Skeletal muscle satellite cell (primary cell): ENCODE data around the gene THUMPD1.
"Not testable (repeated sequence)": the region's sequence is repeated elsewhere in the genome, so short reads cannot be mapped to it uniquely, and the experiment has no call there.

Source experiments
- H3K27me3 ChIP-seq: 2 replicates; pipeline ENCODE4 v1.7.0; 2013; ENCODE audit warnings: low read length; ENCODE audit not compliant: control insufficient read depth, insufficient read depth
- H3K36me3 ChIP-seq: 2 replicates; pipeline ENCODE4 v1.7.0; 2013; ENCODE audit warnings: mild to moderate bottlenecking, control low read depth, low read length; ENCODE audit not compliant: insufficient read depth
- H3K4me1 ChIP-seq: 2 replicates; pipeline ENCODE4 v1.7.0; 2013; ENCODE audit warnings: low read length; ENCODE audit not compliant: control insufficient read depth, insufficient read depth
- H3K4me2 ChIP-seq: 2 replicates; pipeline ENCODE4 v1.7.0; 2013; ENCODE audit warnings: mild to moderate bottlenecking, low read length
- H3K4me3 ChIP-seq: 2 replicates; pipeline ENCODE4 v1.7.0; 2013; ENCODE audit warnings: low read length
- H3K9ac ChIP-seq: 2 replicates; pipeline ENCODE4 v1.7.0; 2013; ENCODE audit warnings: mild to moderate bottlenecking, low read depth, low read length, moderate library complexity
- H3K9me3 ChIP-seq: replicated peaks from 2 replicates; pipeline ENCODE4 v1.7.0; 2013; ENCODE audit warnings: mild to moderate bottlenecking, control low read depth, low read length

Gene THUMPD1

GRCh38 chr16:20726661-20727060, 15.0 kb downstream of the THUMPD1 start:
- Histone ChIP-seq H3K36me3 (no peaks in the 10 kb centered on the region), H3K4me2 (no peak overlapping the region), H3K9me3 (no peaks in the 10 kb centered on the region), H3K27me3 (no peaks in the 10 kb centered on the region), H3K4me3 (no peak overlapping the region), H3K9ac (no peak overlapping the region), H3K4me1 (no peaks in the 10 kb centered on the region)

- no peaks in the 10 kb centered on the region for H3K27me3 ChIP-seq
- no peak overlapping the region for H3K9ac ChIP-seq
- H3K4me3 ChIP-seq = no peak overlapping the region
- H3K36me3 ChIP-seq = no peaks in the 10 kb centered on the region
- no peaks in the 10 kb centered on the region for H3K9me3 ChIP-seq
- no peaks in the 10 kb centered on the region for H3K4me1 ChIP-seq
- H3K4me2 ChIP-seq = no peak overlapping the region
Observed at GRCh38 chr16:20720251-20720650, 21.4 kb downstream of the THUMPD1 start.

DNA sequence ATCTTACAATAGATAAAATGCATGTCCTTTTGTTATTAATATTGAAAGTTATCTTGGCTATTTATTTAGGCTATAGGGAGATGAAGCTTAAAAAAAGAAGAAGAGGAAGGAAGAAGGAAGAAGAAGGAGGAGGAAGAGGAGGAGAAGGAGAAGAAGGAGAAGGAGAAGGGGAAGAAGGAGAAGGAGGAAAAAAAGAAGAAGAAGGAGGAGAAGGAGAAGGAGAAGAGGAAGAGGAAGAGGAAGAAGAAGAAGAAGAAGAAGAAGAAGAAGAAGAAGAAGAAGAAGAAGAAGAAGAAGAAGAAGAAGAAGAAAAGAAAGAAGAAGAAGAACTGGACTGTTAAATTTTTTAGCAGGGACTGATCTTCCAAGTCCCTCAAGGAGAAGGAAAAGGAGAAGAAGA, 23.9 kb downstream of the THUMPD1 start:
- not testable (repeated sequence) for H3K27me3 ChIP-seq, H3K4me1 ChIP-seq, H3K9me3 ChIP-seq, H3K4me2 ChIP-seq, H3K36me3 ChIP-seq, H3K9ac ChIP-seq, H3K4me3 ChIP-seq

- H3K27me3 ChIP-seq = no peaks in the 10 kb centered on the region
- H3K9me3 ChIP-seq = no peaks in the 10 kb centered on the region
Observed at GRCh38 chr16:20711277-20711911, 30.2 kb downstream of the THUMPD1 start.

GRCh38 chr16:20708129-20708528, 33.5 kb downstream of the THUMPD1 start:
- H3K27me3 ChIP-seq, H3K36me3 ChIP-seq, H3K4me1 ChIP-seq, H3K9ac ChIP-seq, H3K9me3 ChIP-seq, H3K4me2 ChIP-seq, H3K4me3 ChIP-seq: not testable (repeated sequence)

More at GRCh38 chr16:20711277-20711911, 30.2 kb downstream of the THUMPD1 start:
- Histone ChIP-seq H3K4me1 (no peaks in the 10 kb centered on the region), H3K36me3 (no peaks in the 10 kb centered on the region), H3K4me2 (no peak overlapping the region), H3K4me3 (no peak overlapping the region), H3K9ac (no peak overlapping the region)

DNA sequence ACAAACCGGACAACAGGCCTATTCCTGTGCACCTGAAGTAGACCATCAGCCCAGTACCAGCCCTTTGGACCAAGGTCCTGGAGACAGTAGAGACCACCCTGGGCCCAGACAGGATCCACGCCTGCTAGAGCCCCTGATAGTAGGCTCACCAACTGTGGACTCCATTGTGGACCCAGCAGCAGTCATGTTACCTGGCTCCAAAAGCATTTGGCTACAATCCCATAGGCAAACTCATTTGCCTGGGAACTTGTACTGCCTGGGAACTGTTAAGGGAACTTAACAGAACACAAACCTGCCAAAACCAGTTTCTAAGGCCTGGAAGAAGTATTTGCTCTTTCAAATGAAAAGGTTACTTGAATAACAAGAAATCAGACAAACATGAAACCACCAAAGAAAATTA, 34.2 kb downstream of the THUMPD1 start:
- Histone ChIP-seq H3K9me3 (no peaks in the 10 kb centered on the region), H3K9ac (no peak overlapping the region), H3K27me3 (no peaks in the 10 kb centered on the region), H3K4me1 (no peaks in the 10 kb centered on the region), H3K4me2 (no peak overlapping the region), H3K36me3 (no peaks in the 10 kb centered on the region), H3K4me3 (no peak overlapping the region)

DNA sequence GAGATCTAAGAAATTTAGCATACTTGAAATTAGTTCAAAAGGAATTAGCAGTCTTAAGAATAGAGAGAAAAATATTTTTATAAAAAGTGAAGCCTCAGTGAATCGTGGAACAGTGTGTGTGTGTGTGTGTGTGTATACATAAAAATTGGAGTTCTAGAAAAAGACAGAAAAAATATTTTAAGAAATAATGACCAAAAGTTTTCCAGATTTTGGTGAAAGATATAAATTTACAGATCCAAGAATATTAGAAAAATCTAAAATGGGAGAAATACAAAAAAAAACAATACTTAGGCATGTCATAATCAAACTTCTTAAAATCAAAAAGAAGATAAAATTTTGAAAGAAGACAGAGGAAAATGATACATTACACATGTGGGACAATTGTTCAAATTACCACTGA, 35.6 kb downstream of the THUMPD1 start:
- H3K36me3 ChIP-seq, H3K4me3 ChIP-seq, H3K4me1 ChIP-seq, H3K4me2 ChIP-seq, H3K9ac ChIP-seq, H3K9me3 ChIP-seq, H3K27me3 ChIP-seq: not testable (repeated sequence)

DNA sequence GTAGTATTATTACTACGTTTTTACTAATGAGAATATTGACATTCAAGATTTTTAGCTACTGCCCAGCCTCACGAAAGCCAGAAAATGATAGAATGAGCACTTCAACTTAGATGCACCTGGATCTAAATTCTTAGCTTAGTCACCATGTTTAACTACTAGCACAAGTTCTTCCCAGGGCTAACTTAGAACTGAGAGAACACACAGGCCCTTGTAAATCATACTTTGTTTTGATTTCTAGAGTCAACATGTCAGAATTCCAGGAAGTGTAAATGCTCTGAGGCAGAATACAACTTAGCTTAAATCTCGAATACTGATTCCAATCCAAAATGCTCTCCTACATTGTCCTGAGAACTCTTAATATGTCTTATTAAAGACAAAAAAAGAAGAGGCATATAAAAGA, 37.3 kb downstream of the THUMPD1 start:
- H3K9me3 ChIP-seq = no peaks in the 10 kb centered on the region
- H3K4me1 ChIP-seq = no peaks in the 10 kb centered on the region
- H3K27me3 ChIP-seq = no peaks in the 10 kb centered on the region
- H3K9ac ChIP-seq = no peak overlapping the region
- H3K4me3 ChIP-seq = no peak overlapping the region
- H3K36me3 ChIP-seq = no peaks in the 10 kb centered on the region
- H3K4me2 ChIP-seq = no peak overlapping the region

GRCh38 chr16:20701692-20702091, 39.9 kb downstream of the THUMPD1 start:
- H3K4me1 ChIP-seq, H3K4me3 ChIP-seq, H3K9me3 ChIP-seq, H3K9ac ChIP-seq, H3K4me2 ChIP-seq, H3K27me3 ChIP-seq, H3K36me3 ChIP-seq: not testable (repeated sequence)

DNA sequence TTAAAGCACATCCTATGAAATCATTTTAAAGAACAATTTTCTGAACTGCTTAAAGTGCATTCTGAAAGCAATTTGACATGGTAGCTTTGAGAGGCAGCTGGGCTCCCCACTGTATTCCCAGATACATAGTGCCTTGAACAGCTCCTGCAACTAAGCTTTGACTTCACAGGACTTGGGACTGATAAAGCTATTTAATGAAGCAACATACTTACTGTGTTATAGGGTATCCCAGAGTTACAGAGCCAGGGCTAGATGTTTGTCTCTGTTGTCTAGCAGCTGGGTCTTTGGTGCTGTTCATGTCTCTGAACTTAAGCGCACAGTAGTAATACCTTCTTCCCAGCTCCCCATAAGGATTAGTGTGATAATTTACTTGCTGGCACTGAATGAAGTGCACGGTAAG, 45.0 kb downstream of the THUMPD1 start:
- Histone ChIP-seq H3K4me2 (no peak overlapping the region), H3K4me3 (no peak overlapping the region), H3K9me3 (no peaks in the 10 kb centered on the region), H3K36me3 (no peaks in the 10 kb centered on the region), H3K4me1 (no peaks in the 10 kb centered on the region), H3K9ac (no peak overlapping the region), H3K27me3 (no peaks in the 10 kb centered on the region)

GRCh38 chr16:20695024-20695423, 46.6 kb downstream of the THUMPD1 start:
- Histone ChIP-seq H3K4me2 (no peak overlapping the region), H3K27me3 (no peaks in the 10 kb centered on the region), H3K4me3 (no peak overlapping the region), H3K4me1 (no peaks in the 10 kb centered on the region), H3K36me3 (no peaks in the 10 kb centered on the region), H3K9me3 (no peaks in the 10 kb centered on the region), H3K9ac (no peak overlapping the region)

DNA sequence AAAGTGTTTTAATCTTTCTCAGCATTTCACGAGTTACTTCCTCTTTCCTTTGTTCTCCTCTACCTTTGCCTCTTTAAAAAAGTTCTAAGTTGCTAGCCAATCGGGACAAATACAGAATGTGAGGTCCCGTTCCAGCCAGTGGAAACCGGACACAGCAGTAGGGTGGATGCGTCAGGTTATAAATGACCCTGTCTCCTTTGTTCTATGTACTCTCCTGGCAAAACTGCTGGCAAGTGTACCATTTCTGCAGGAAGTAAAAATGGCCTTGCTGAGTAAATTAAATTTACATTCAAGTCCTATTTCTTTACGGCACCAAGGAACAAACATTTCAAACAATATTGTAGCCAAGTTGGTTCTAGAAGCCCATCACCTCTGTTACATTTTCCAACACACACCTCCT, 47.5 kb downstream of the THUMPD1 start:
- not testable (repeated sequence) for H3K4me1 ChIP-seq, H3K36me3 ChIP-seq, H3K27me3 ChIP-seq, H3K9ac ChIP-seq, H3K4me2 ChIP-seq, H3K4me3 ChIP-seq, H3K9me3 ChIP-seq
